B cell (primary cell): ENCODE data around the gene TOP1.

Source experiments
- CTCF ChIP-seq: fragments of 200-600 bp; IDR thresholded peaks from one replicate; pipeline ENCODE4 v1.8.0; 2022; ENCODE audit warnings: antibody characterized with exemption, mild to moderate bottlenecking
- EZH2 ChIP-seq: IDR thresholded peaks from 2 replicates; pipeline ENCODE4 v1.6.1; 2012; ENCODE audit warnings: borderline replicate concordance, low read depth, mild to moderate bottlenecking, moderate library complexity, low read length; ENCODE audit not compliant: insufficient read depth, poor library complexity, severe bottlenecking

GRCh38 chr20:41118632-41119031, 90.0 kb downstream of the TOP1 start:
- no peak for TF ChIP-seq CTCF
- TF ChIP-seq EZH2: no peak
